ENCODE results near the gene PIGS.

DNA sequence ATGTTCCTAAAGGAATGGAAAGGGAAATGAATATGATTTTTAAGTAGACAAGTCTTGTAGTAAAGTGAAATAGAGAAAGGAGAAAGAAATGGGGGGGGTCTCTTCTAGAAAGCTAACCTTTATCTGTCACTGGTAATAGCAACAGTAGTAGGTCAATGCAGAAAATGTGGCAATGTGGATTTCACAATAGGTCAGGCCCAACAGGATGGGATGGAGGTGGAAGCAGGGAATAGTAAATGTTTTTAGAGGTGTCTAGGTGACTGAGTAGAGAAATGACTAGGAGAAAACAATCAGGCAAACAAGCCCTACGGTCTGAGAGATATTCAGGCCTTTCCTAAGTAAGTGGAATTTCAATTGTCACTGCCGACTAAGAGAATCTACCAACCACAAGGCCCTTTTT is 48.7 kb upstream of the PIGS start:
- TF ChIP-seq, protein P1, sequence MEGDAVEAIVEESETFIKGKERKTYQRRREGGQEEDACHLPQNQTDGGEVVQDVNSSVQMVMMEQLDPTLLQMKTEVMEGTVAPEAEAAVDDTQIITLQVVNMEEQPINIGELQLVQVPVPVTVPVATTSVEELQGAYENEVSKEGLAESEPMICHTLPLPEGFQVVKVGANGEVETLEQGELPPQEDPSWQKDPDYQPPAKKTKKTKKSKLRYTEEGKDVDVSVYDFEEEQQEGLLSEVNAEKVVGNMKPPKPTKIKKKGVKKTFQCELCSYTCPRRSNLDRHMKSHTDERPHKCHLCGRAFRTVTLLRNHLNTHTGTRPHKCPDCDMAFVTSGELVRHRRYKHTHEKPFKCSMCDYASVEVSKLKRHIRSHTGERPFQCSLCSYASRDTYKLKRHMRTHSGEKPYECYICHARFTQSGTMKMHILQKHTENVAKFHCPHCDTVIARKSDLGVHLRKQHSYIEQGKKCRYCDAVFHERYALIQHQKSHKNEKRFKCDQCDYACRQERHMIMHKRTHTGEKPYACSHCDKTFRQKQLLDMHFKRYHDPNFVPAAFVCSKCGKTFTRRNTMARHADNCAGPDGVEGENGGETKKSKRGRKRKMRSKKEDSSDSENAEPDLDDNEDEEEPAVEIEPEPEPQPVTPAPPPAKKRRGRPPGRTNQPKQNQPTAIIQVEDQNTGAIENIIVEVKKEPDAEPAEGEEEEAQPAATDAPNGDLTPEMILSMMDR (IDR thresholded peaks at IDR 0.05; ENCODE audit: low read length), result no peak
- no peak for TF ChIP-seq EZH2 (IDR thresholded peaks at IDR 0.05; ENCODE audit: borderline replicate concordance, low read length)
